Breast epithelium (tissue), 3 donors: Measurements from ENCODE around the gene KAT2B.

Source experiments
- POLR2A ChIP-seq: fragments of 450-650 bp; IDR thresholded peaks from one replicate; pipeline ENCODE4 v1.6.1; 2016; ENCODE audit warnings: antibody characterized with exemption, mild to moderate bottlenecking, moderate library complexity
- TF ChIP-seq, protein P1 (sequence below), 3 donors: fragments of 450-650 bp; IDR thresholded peaks; one replicate each; pipeline ENCODE4 v1.5.1; 2016 to 2017; ENCODE audit warnings: antibody characterized with exemption in 3 of 3, mild to moderate bottlenecking in 3 of 3, moderate library complexity in 3 of 3

DNA sequence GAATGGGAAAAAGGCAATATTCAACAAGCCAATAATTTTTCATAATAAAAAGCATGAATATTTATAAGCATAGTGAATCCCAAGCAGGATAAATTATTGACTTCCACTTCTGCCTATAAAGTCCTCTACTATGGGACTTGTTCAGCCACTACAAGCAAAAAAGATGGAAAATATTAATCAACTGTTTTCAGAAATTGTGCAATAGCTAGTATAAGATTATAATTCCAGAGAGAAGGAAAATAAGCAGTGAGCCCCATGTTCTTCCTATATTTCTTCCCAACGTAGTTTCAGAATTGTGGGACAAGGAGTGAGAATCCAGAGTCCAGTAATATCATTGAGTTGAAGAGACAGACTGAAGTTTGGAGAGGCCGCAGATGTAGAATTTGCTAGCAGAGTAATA, 121.5 kb downstream of the KAT2B start:
- TF ChIP-seq, protein P1, sequence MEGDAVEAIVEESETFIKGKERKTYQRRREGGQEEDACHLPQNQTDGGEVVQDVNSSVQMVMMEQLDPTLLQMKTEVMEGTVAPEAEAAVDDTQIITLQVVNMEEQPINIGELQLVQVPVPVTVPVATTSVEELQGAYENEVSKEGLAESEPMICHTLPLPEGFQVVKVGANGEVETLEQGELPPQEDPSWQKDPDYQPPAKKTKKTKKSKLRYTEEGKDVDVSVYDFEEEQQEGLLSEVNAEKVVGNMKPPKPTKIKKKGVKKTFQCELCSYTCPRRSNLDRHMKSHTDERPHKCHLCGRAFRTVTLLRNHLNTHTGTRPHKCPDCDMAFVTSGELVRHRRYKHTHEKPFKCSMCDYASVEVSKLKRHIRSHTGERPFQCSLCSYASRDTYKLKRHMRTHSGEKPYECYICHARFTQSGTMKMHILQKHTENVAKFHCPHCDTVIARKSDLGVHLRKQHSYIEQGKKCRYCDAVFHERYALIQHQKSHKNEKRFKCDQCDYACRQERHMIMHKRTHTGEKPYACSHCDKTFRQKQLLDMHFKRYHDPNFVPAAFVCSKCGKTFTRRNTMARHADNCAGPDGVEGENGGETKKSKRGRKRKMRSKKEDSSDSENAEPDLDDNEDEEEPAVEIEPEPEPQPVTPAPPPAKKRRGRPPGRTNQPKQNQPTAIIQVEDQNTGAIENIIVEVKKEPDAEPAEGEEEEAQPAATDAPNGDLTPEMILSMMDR (IDR thresholded peaks at IDR 0.05): no peak
- no peak for TF ChIP-seq POLR2A
